Activated CD8-positive, alpha-beta T cell treated with anti-CD3 and anti-CD28 coated beads for 36 hours (primary cell): ENCODE measurements around the gene DDAH1. TPM values are rescaled to one million over a fixed set of nuclear protein-coding genes. Genes with fewer than 3 reads are reported as not detected.

Experiments used
- ATAC-seq: fragments of 200-7000 bp; cut with Tn5 transposase; one replicate; pipeline ENCODE4 v1.10.0; 2021; ENCODE audit warnings: mild to moderate bottlenecking, moderate library complexity
- CTCF ChIA-PET: fragments of 350-600 bp; sonication (Branson Sonifier 250); formaldehyde crosslinking; loops from one replicate; lab custom pipeline; 2021; ENCODE audit warnings: antibody characterized with exemption; lab: Charles Lee
- POLR2A ChIA-PET: fragments of 350-600 bp; sonication (Branson Sonifier 250); formaldehyde crosslinking; loops from one replicate; lab custom pipeline; 2021; ENCODE audit warnings: antibody characterized with exemption; lab: Charles Lee
- DNase-seq: peaks from one replicate; pipeline ENCODE4 v3.0.0-alpha.2; 2020
- H3K27ac Mint-ChIP-seq: one replicate; pipeline ENCODE4 v1.8.0; 2021; ENCODE audit warnings: mild to moderate bottlenecking, mixed read lengths
- H3K27me3 Mint-ChIP-seq: one replicate; pipeline ENCODE4 v1.8.0; 2021; ENCODE audit warnings: mixed read lengths
- H3K36me3 Mint-ChIP-seq: one replicate; pipeline ENCODE4 v1.8.0; 2021; ENCODE audit warnings: low read depth, mixed read lengths
- H3K4me1 Mint-ChIP-seq: one replicate; pipeline ENCODE4 v1.8.0; 2021; ENCODE audit warnings: low read depth, mixed read lengths
- H3K4me3 Mint-ChIP-seq: one replicate; pipeline ENCODE4 v1.8.0; 2021; ENCODE audit warnings: mild to moderate bottlenecking, moderate library complexity, mixed read lengths
- H3K9me3 Mint-ChIP-seq: one replicate; pipeline ENCODE4 v1.8.0; 2021; ENCODE audit warnings: mixed read lengths
- CTCF ChIP-seq: fragments of 200-600 bp; IDR thresholded peaks from one replicate; pipeline ENCODE4 v1.8.0; 2022; ENCODE audit warnings: antibody characterized with exemption, mild to moderate bottlenecking
- intact Hi-C: fragments of 100-400 bp; cut with micrococcal nuclease; formaldehyde crosslinking; loops from one replicate; pipeline ENCODE4 v1.10.0; 2022
- total RNA-seq, 2 experiments: library from RNA; stranded (reverse); gene quantifications; one replicate each; pipeline ENCODE4 v1.2.3, GENCODE V29; 2021

DDAH1 gene
- total RNA-seq, 2 experiments from 2014 or later, result 0.07 to 0.09 TPM

- peaks cover 2% of the 10 kb centered on the region for H3K27me3 Mint-ChIP-seq
- no peak overlapping the region for H3K27ac Mint-ChIP-seq
- POLR2A ChIA-PET, result no interaction called here
- TF ChIP-seq CTCF, result no peak
- H3K36me3 Mint-ChIP-seq, result no peaks in the 10 kb centered on the region
- H3K9me3 Mint-ChIP-seq, result no peaks in the 10 kb centered on the region
- ATAC-seq (no peak), DNase-seq (no peak)
- no peak overlapping the region for H3K4me3 Mint-ChIP-seq
- CTCF ChIA-PET, result no interaction called here
- intact Hi-C loops, result no loop called here
- no peaks in the 10 kb centered on the region for H3K4me1 Mint-ChIP-seq
These were observed 27.8 kb downstream of the DDAH1 start for GRCh38 chr1:85437139-85437538.

DNA sequence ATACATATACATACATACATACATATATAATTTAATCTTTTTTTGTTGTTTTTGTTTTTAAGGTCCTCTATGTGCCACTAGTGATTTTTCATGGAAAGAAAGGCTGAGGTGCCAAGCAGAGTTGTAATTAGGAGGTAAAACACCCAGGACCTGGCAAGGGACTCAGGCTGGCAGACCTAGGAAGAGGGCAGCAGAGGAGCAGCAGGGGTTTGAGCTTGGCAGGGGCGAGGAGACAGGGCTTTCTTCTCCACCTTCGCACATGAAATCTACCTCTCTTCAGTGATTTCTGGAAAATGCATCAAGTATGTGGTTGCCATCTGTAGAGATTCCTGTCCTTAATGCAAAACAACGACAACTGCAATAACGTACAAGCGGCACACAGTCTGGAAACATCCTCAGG is 31.9 kb downstream of the DDAH1 start:
- Mint-ChIP-seq H3K9me3 (no peaks in the 10 kb centered on the region), H3K27ac (no peak overlapping the region), H3K4me1 (no peaks in the 10 kb centered on the region), H3K27me3 (peaks cover 4% of the 10 kb centered on the region), H3K36me3 (no peaks in the 10 kb centered on the region), H3K4me3 (no peak overlapping the region)
- TF ChIP-seq CTCF, result no peak
- DNase-seq (no peak), ATAC-seq (no peak)
- intact Hi-C loops, result no loop called here
- ChIA-PET CTCF (interaction anchor here (0.9 kb wide), 1 partner anchor 15 kb away, joined by 3 read pairs; no protein-coding TSS in a partner anchor), POLR2A (no interaction called here)

DNA sequence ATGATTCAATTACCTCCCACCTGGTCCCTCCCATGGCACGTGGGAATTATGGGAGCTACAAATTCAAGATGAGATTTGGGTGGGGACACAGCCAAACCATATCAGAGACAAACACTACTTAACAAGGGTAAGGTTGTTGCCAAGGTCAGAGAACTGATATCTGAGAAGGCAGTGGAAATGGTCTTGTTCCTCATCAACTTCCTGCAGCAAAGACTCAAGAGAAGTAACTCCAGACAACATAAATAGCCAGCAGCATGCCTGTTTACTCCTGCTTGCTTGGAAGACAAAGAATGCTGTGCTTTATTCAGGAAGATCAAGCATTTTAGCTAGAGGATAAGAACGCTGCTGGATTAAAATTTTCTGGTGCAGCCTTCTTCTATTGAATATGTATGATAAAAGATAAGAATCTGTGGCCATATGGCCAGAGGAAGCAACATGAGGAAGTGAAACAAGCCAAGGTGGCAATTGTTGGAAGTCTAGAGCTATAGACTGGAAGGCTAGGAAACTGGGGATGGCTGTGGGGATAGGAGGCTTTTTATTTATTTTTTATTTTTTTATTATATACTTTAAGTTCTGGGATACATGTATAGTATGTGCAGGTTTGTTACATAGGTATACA is 36.4 kb downstream of the DDAH1 start:
- ATAC-seq (no peak), DNase-seq (no peak)
- POLR2A ChIA-PET, result no interaction called here
- CTCF ChIA-PET, result no interaction called here
- no peak overlapping the region for H3K4me3 Mint-ChIP-seq
- no peak overlapping the region for H3K27ac Mint-ChIP-seq
- H3K9me3 Mint-ChIP-seq, result no peaks in the 10 kb centered on the region
- H3K4me1 Mint-ChIP-seq, result no peaks in the 10 kb centered on the region
- peaks cover 3% of the 10 kb centered on the region for H3K27me3 Mint-ChIP-seq
- no peaks in the 10 kb centered on the region for H3K36me3 Mint-ChIP-seq
- TF ChIP-seq CTCF, result no peak
- intact Hi-C loops, result no loop called here

GRCh38 chr1:85427849-85428248 is 37.1 kb downstream of the DDAH1 start:
- Mint-ChIP-seq H3K9me3 (no peaks in the 10 kb centered on the region), H3K4me1 (no peaks in the 10 kb centered on the region), H3K36me3 (no peaks in the 10 kb centered on the region), H3K27ac (no peak overlapping the region), H3K27me3 (peaks cover 3% of the 10 kb centered on the region), H3K4me3 (no peak overlapping the region)
- ChIA-PET CTCF (interaction anchor here (0.6 kb wide), 1 partner anchor 689 kb away, joined by 3 read pairs; no protein-coding TSS in a partner anchor), POLR2A (no interaction called here)
- ATAC-seq (no peak), DNase-seq (no peak)
- intact Hi-C loops, result no loop called here
- TF ChIP-seq CTCF, result no peak

DNA sequence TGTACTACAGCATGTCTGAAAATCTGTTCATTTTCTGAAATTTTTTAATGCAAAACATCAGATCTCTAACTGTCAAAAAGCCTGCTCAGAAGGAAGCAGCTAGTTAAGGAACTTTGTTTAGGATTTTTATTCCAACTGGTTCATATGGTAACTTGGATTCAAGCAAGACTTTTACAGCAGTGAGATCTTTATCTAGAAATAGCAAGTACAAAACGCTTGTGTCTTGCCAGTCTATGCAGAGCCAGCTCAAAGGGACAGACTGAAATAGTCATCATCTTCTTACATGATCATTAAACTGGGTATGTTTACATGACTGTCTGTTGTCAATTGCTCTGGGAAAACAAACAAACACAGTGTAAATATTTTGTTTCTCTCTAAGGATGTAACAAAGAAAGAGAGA is 37.6 kb downstream of the DDAH1 start:
- CTCF ChIA-PET, result interaction anchor here (0.6 kb wide), 1 partner anchor 689 kb away, joined by 3 read pairs; no protein-coding TSS in a partner anchor
- no peak for DNase-seq
- POLR2A ChIA-PET, result no interaction called here
- TF ChIP-seq CTCF, result no peak
- no peaks in the 10 kb centered on the region for H3K9me3 Mint-ChIP-seq
- H3K4me1 Mint-ChIP-seq, result no peaks in the 10 kb centered on the region
- intact Hi-C loops, result no loop called here
- no peak for ATAC-seq
- H3K27me3 Mint-ChIP-seq, result peaks cover 3% of the 10 kb centered on the region
- no peak overlapping the region for H3K27ac Mint-ChIP-seq
- H3K36me3 Mint-ChIP-seq, result no peaks in the 10 kb centered on the region
- H3K4me3 Mint-ChIP-seq, result no peak overlapping the region
